K562 (cell line): Measurements from ENCODE around the gene DGAT2. TPM values are rescaled to one million over a fixed set of nuclear protein-coding genes. Genes with fewer than 3 reads are reported as not detected.

Experiments used
- ASH1L ChIP-seq: fragments of 450-650 bp; IDR thresholded peaks from 2 replicates; pipeline ENCODE4 v1.6.1; 2018; ENCODE audit warnings: borderline replicate concordance, mild to moderate bottlenecking, low read depth; ENCODE audit not compliant: partially characterized antibody
- E2F5 ChIP-seq: sonication (generic); formaldehyde crosslinking; IDR thresholded peaks from 2 replicates; pipeline ENCODE4 v1.8.0; 2022; ENCODE audit warnings: mild to moderate bottlenecking, missing genetic modification reagents
- GTF2A2 ChIP-seq: IDR thresholded peaks from 2 replicates; pipeline ENCODE4 v1.6.1; 2016; ENCODE audit warnings: mild to moderate bottlenecking, missing genetic modification characterization, missing compliant biosample characterization
- HNRNPLL ChIP-seq: fragments of 200-400 bp; formaldehyde crosslinking; IDR thresholded peaks from 2 replicates; pipeline ENCODE4 v1.6.1; 2017; ENCODE audit warnings: low read length, low read depth, mild to moderate bottlenecking; ENCODE audit not compliant: poor library complexity, severe bottlenecking
- KAT2B ChIP-seq: IDR thresholded peaks from one replicate; pipeline ENCODE4 v1.6.1; 2012; ENCODE audit warnings: low read depth, mild to moderate bottlenecking, control low read depth, inconsistent platforms, low read length, moderate library complexity
- KLF1 ChIP-seq: fragments of 450-650 bp; IDR thresholded peaks from 2 replicates; pipeline ENCODE4 v1.6.1; 2016; ENCODE audit warnings: missing genetic modification characterization, missing compliant biosample characterization
- LARP7 ChIP-seq: fragments of 450-650 bp; IDR thresholded peaks from 2 replicates; pipeline ENCODE4 v1.6.1; 2016
- MNT ChIP-seq, 2 experiments: fragments of 450-650 bp; conservative IDR thresholded peaks; 2 replicates each; pipeline ENCODE4 v1.6.1; 2017; ENCODE audit warnings: mild to moderate bottlenecking in 2 of 2, moderate library complexity in 2 of 2
- PHF8 ChIP-seq: fragments of 200-600 bp; sonication (generic); IDR thresholded peaks from 2 replicates; pipeline ENCODE4 v1.6.1; 2012; ENCODE audit warnings: mixed run types, mild to moderate bottlenecking, inconsistent platforms, low read length, moderate library complexity, borderline replicate concordance
- POLR2G ChIP-seq: fragments of 200-400 bp; formaldehyde crosslinking; IDR thresholded peaks from 2 replicates; pipeline ENCODE4 v1.6.1; 2017; ENCODE audit warnings: low read depth, mild to moderate bottlenecking, antibody characterized with exemption, low read length, moderate library complexity
- SRSF9 ChIP-seq: fragments of 200-400 bp; formaldehyde crosslinking; IDR thresholded peaks from 2 replicates; pipeline ENCODE4 v1.6.1; 2017; ENCODE audit warnings: low read depth, low read length, borderline replicate concordance
- YY1 ChIP-seq, 3 experiments: IDR thresholded peaks; 2 replicates each; pipeline ENCODE4 v1.6.1; 2011; ENCODE audit warnings: low read length in 2 of 3, mild to moderate bottlenecking in 2 of 3, moderate library complexity in 2 of 3, borderline replicate concordance in 1 of 3, control low read depth in 1 of 3, low read depth in 1 of 3; ENCODE audit not compliant: insufficient read depth in 3 of 3, insufficient replicate concordance in 2 of 3, control insufficient read depth in 1 of 3, insufficient read length in 1 of 3; ENCODE audit errors: extremely low read depth in 1 of 3
- ZNF121 ChIP-seq: sonication (generic); formaldehyde crosslinking; conservative IDR thresholded peaks from 2 replicates; pipeline ENCODE4 v1.8.0; 2022; ENCODE audit warnings: missing genetic modification reagents
- ZNF318 ChIP-seq, 2 experiments: fragments of 450-650 bp; IDR thresholded peaks; 2 replicates each; pipeline ENCODE4 v1.6.1; 2016; ENCODE audit warnings: mild to moderate bottlenecking in 2 of 2, borderline replicate concordance in 1 of 2, low read depth in 1 of 2, moderate library complexity in 1 of 2
- ZNF408 ChIP-seq: fragments of 250-450 bp; sonication (Bioruptor Pico); IDR thresholded peaks from 2 replicates; pipeline ENCODE4 v1.4.0; 2020; ENCODE audit warnings: low read depth, mild to moderate bottlenecking, moderate library complexity
- ZNF551 ChIP-seq: fragments of 250-450 bp; sonication (Bioruptor Pico); IDR thresholded peaks from 2 replicates; pipeline ENCODE4 v1.5.0; 2021; ENCODE audit warnings: mild to moderate bottlenecking, moderate library complexity
- polyA plus RNA-seq, 8 experiments: library from polyadenylated mRNA; depleted of rRNA in 4 of 8; stranded (reverse) in 5 of 8; unstranded in 3 of 8; fragments of >200 nt; fragmentation: Nextera tagmentation in 2 of 8; fragmentation: Illumina TruSeq in 1 of 8; extraction: Ambion mirVana in 2 of 8; extraction: Trizol in 1 of 8; gene quantifications; 2 replicates each; pipeline versions ENCODE4 v1.2.1 to v1.2.3, GENCODE V29; 2011 to 2014; ENCODE audit warnings: inconsistent platforms in 1 of 8, missing spikeins in 1 of 8
- total RNA-seq, 7 experiments: library from RNA; depleted of rRNA in 6 of 7; stranded (reverse); fragments of >200 nt in 6 of 7; fragmentation: Illumina TruSeq in 2 of 7; extraction: Trizol in 2 of 7; gene quantifications; 2 replicates each; pipeline versions ENCODE4 v1.2.1 to v1.2.3, GENCODE V29; 2011 to 2021; ENCODE audit warnings: low replicate concordance in 1 of 7

Gene DGAT2
- total and polyA plus RNA-seq, 9 of the 15 experiments (the other 6 are each of a cell fraction or from before 2014, with no cell fraction given), result 0.68 to 2.8 (median 1.8) TPM

- TF ChIP-seq ASH1L (peak; percentile 94), ZNF551 (CRISPR knock-in tag) (no peak), POLR2G (peak; percentile 95), YY1 (IDR thresholded peaks at IDR 0.05; ENCODE audit: borderline replicate concordance in 1 of 3, control insufficient read depth in 1 of 3, extremely low read depth in 1 of 3, insufficient read depth in 3 of 3, insufficient read length in 1 of 3, insufficient replicate concordance in 2 of 3, low read depth in 1 of 3, low read length in 2 of 3) (peak in 2 of 3 experiments; percentile 71 to 85), KLF1 (tag) (peak; percentile 86), ZNF318 (IDR thresholded peaks at IDR 0.05; ENCODE audit: borderline replicate concordance in 1 of 2, low read depth in 1 of 2) (no peak), HNRNPLL (peak; percentile 71), ZNF408 (CRISPR knock-in tag) (no peak), ZNF121 (CRISPR knock-in tag) (no peak), GTF2A2 (tag) (no peak), KAT2B (no peak), LARP7 (no peak), SRSF9 (no peak), E2F5 (CRISPR knock-in tag) (no peak), MNT (conservative IDR thresholded peaks at IDR 0.05) (peak; percentile 90 to 96), PHF8 (peak; percentile 73; the same call in 1 of the 2 replicates)
Measured at GRCh38 chr11:75814677-75815344, 46.2 kb downstream of the DGAT2 start, which contains the start of gene UVRAG (continued).
